Stimulated activated CD4-positive, alpha-beta T cell treated with anti-CD3 and anti-CD28 coated beads, Interleukin-15, amount 100 ng/mL, for 48 hours (primary cell): Measurements from ENCODE around the gene DIAPH1.

Experiments used
- DNase-seq, 2 donors: peaks; one replicate each; pipeline ENCODE4 v3.0.0-alpha.2; 2020; ENCODE audit warnings: low read depth in 2 of 2

Gene DIAPH1

DNA sequence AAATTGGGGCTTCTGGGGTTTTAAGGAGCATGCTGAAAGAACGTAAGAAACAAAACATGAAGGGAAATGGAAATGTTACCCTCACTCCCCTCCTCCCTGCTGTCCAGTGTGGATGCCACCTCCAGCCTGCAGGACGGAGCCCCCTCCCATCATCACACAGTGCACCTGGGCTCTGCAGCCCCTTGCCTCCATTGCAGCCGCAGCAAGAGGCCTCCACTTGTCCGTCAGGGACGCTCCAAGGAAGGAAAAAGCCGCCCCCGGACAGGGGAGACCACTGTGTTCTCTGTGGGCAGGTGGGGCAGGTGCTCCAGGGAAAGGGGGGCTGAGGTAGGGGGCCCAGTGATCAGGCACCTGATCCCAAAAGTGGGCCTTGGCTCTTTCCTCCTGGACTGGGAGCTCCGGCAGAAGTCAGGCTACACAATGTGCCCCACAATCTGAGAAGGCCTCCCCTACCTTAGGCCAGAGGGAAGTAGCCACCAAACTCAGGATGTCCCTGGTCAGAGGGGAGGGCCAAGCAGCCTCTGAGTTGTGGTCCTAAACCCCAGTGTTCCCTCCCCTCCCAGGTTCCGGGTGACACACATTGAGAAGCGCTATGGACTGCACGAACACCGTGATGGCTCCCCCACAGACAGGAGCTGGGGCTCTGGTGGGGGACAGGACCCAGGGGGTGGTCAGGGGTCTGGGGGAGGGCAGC lies 20.7 kb upstream of the DIAPH1 start:
- DNase-seq: no peak

GRCh38 chr5:141638771-141639170 lies 20.0 kb upstream of the DIAPH1 start:
- DNase-seq: no peak

- DNase-seq: no peak
Measured at GRCh38 chr5:141637767-141638419, 19.1 kb upstream of the DIAPH1 start.

DNA sequence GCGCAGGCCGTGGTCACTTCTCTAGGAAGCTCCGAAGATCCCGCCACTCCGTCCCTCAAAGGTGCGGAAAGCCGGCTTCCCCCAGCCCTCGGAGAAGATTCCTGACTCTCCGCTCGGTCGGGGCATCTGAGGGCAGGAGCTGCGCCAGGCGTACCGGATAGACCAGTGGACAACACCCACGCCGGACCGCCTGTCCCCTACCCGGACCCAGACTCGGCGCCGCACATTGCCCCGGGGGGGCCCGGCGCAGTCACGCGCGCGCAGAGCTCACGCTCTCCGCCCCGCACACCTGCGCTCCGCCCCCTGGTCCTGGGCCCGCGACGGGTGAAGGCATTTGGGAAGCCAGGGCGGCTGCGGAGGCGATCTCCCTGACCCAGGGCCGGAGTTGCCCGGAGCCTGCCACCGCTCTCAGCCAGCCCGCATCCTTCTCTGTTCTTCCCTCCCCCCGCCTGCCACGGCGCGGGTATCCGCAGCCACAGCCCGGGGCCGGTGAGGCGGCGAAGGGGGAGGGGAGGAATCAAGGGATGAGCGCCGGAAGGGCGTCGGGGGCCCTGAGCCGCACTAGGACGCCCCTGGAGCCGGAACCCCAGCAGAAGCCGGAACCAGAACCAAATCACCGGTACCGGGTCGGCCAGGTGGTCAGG lies 18.4 kb upstream of the DIAPH1 start:
- DNase-seq: peak in 1 of 2 donors; percentile 43

GRCh38 chr5:141636413-141637122 lies 17.8 kb upstream of the DIAPH1 start, which contains the start of the genes HDAC3 and RELL2:
Gene HDAC3, minus strand, starts transcription at chr5:141636849. Its CDS starts 59 bp downstream, at chr5:141636790.
Gene RELL2, plus strand, starts transcription at chr5:141636997. Its CDS starts 1,229 bp downstream, at chr5:141638226.
- DNase-seq: peak; percentile 83 to 94

GRCh38 chr5:141636106-141636412 lies 17.3 kb upstream of the DIAPH1 start:
- no peak for DNase-seq

- no peak for DNase-seq
Measured at GRCh38 chr5:141635646-141636045, 16.8 kb upstream of the DIAPH1 start.

GRCh38 chr5:141634720-141635119 lies 15.9 kb upstream of the DIAPH1 start:
- no peak for DNase-seq

DNA sequence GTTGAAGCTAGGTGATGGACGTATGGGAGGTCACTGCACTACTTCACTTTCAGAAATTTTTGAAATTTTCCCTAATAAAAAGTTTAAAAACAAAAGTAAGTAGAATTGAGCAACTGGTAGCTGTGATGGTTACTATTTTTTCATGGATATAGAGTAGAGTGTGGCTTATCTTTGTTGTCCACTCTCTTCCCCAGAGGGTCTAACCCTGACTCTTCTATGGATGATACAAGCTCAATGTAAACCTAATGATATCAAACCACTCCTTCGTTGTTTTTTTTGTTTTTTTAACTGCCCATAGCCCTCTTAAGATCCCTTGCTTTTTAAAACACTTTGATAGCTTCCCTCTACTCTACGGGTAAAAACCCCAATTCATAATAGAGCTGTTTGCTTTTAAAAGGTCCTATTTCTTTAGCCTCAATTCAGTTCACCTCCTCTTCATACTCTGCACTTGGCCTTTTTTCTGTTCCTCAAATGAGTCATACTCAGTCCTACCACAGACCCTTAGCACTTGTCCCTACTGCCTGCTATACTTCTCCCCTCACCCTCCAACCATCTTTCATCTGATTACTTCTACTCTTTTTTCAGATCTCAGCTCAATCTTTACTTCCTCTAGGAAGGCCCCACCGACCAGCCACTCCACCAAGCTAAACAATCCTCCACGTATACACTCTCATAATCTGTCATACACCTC lies 15.2 kb upstream of the DIAPH1 start:
- DNase-seq: no peak

DNA sequence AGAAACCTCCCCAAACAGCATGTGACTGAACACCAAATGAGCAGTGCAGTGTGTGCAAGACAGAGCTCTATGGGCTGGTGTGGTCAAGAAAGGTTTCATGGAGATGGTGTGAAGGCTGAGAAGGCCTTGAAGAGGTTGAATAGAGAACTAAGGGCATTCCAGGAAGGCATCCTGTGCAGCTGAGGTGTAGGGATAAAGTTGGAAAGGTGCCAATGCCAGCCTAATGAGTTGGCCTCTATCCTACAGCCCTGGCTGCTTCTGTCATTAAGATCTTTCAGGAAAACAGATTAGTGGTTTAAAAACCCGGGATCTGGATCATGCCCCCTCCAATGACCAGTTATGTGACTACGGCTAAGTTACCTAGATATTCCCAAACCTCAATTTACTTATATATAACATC lies 13.8 kb upstream of the DIAPH1 start:
- no peak for DNase-seq

- DNase-seq: no peak
Measured at GRCh38 chr5:141630570-141631140, 11.9 kb upstream of the DIAPH1 start.

- no peak for DNase-seq
Measured at GRCh38 chr5:141628175-141628788, 9.5 kb upstream of the DIAPH1 start.

- DNase-seq: no peak
Measured at GRCh38 chr5:141623611-141624010, 4.8 kb upstream of the DIAPH1 start.

- no peak for DNase-seq
Measured at GRCh38 chr5:141623186-141623585, 4.4 kb upstream of the DIAPH1 start.

- DNase-seq: peak; percentile 56 to 59
Measured at GRCh38 chr5:141618030-141618803, 583 bp downstream of the DIAPH1 start.

DNA sequence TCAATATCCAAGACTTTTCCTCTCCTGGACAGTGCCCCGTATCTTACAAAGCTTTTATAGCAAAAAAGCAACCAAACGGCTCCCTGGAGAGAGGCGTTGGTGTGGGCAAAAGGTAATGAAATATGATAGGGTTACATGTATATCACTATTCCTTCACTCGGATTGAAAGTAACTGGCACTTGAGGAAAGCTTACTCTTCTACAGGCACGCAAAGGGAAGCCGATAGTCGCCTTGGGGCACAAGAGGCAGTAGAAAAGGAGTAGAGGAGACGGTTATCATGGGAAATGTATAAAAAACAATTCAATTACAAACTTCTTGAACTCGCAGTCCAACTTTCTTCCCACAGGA lies 1.1 kb downstream of the DIAPH1 start:
- no peak for DNase-seq

DNA sequence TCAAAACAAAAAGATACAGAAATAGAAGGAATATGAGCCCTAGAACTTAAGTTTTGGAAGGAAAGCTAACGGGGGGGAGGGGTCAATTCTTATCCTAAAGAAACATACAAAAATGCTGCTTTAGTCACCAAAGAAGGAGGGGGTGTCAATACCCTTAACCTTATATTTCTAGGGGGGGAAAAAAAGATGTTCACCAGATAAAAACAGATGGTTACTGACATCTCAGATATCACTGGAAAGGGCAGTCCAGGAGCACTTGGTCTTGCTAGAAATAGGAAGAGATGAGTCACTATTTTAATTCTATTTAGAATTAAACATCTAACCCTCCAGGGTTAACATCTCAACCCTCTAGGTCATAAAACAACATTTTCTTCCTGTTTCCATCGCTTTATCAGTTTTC lies 1.7 kb downstream of the DIAPH1 start:
- DNase-seq: no peak

- DNase-seq: no peak
Measured at GRCh38 chr5:141615991-141616720, 2.6 kb downstream of the DIAPH1 start.

- DNase-seq: no peak
Measured at GRCh38 chr5:141613344-141613743, 5.5 kb downstream of the DIAPH1 start.

GRCh38 chr5:141611289-141611688 lies 7.5 kb downstream of the DIAPH1 start:
- DNase-seq: no peak
